HG03045 (cell line): ENCODE results near the gene NUMB.
A peak's percentile ranks its signal among the peaks of the same experiment; 100 is the strongest.

Experiments used
- ATAC-seq: cut with Tn5 transposase; IDR thresholded peaks from one replicate; pipeline ENCODE4 v1.9.1; 2021; ENCODE audit warnings: mild to moderate bottlenecking, moderate library complexity; ENCODE audit not compliant: unreplicated experiment

Gene NUMB

GRCh38 chr14:73465823-73466532 lies 7.6 kb upstream of the NUMB start:
- no peak for ATAC-seq

- ATAC-seq: no peak
These were observed 5.1 kb upstream of the NUMB start for GRCh38 chr14:73463411-73463810.

GRCh38 chr14:73462815-73463214 lies 4.5 kb upstream of the NUMB start:
- ATAC-seq: no peak

- no peak for ATAC-seq
These were observed 3.8 kb upstream of the NUMB start for GRCh38 chr14:73462048-73462715.

- no peak for ATAC-seq
These were observed 3.2 kb upstream of the NUMB start for GRCh38 chr14:73461478-73462047.

GRCh38 chr14:73460691-73461127 lies 2.4 kb upstream of the NUMB start:
- no peak for ATAC-seq

GRCh38 chr14:73459959-73460358 lies 1.6 kb upstream of the NUMB start:
- ATAC-seq: no peak

GRCh38 chr14:73457924-73458182 lies 493 bp downstream of the NUMB start:
- peak; percentile 7 for ATAC-seq

GRCh38 chr14:73457041-73457923 lies 1.1 kb downstream of the NUMB start:
- peak; percentile 2 for ATAC-seq

GRCh38 chr14:73455294-73455693 lies 3.1 kb downstream of the NUMB start:
- ATAC-seq: no peak

GRCh38 chr14:73452341-73453186 lies 5.8 kb downstream of the NUMB start:
- no peak for ATAC-seq

GRCh38 chr14:73443758-73444157 lies 14.6 kb downstream of the NUMB start:
- no peak for ATAC-seq

GRCh38 chr14:73441286-73441685 lies 17.1 kb downstream of the NUMB start:
- no peak for ATAC-seq

- no peak for ATAC-seq
These were observed 19.4 kb downstream of the NUMB start for GRCh38 chr14:73438993-73439392.

GRCh38 chr14:73437206-73437605 lies 21.1 kb downstream of the NUMB start:
- no peak for ATAC-seq

GRCh38 chr14:73432124-73432523 lies 26.2 kb downstream of the NUMB start:
- no peak for ATAC-seq

- ATAC-seq: no peak
These were observed 30.0 kb downstream of the NUMB start for GRCh38 chr14:73428353-73428824.

- ATAC-seq: no peak
These were observed 30.7 kb downstream of the NUMB start for GRCh38 chr14:73427516-73428264.

GRCh38 chr14:73426877-73427276 lies 31.5 kb downstream of the NUMB start:
- no peak for ATAC-seq

GRCh38 chr14:73424453-73424852 lies 33.9 kb downstream of the NUMB start:
- no peak for ATAC-seq
